ENCODE results near the gene ATP11A.

ATP11A gene

DNA sequence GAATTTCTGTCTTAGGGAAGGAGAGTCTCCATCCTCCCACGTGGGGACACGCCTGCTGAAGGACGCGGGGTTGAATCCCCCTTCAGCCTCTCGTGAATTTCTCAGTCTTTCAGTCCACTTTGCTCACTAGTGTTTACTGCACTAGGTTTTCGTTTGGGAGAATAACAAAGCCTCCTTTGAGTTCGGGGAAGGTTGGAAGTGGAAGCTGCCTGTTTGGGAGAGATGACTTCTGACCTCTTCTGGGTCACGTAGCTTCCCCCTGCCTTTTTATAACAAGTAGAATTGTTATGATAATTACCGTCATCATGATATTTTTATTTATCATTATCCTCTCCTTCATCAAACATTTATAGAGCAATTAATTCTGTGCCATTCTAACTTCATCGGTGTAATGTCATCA lies 60.7 kb downstream of the ATP11A start:
- ATAC-seq (ENCODE audit: insufficient read depth, low read depth) (no peak), DNase-seq (no peak)
- TF ChIP-seq, protein P1, sequence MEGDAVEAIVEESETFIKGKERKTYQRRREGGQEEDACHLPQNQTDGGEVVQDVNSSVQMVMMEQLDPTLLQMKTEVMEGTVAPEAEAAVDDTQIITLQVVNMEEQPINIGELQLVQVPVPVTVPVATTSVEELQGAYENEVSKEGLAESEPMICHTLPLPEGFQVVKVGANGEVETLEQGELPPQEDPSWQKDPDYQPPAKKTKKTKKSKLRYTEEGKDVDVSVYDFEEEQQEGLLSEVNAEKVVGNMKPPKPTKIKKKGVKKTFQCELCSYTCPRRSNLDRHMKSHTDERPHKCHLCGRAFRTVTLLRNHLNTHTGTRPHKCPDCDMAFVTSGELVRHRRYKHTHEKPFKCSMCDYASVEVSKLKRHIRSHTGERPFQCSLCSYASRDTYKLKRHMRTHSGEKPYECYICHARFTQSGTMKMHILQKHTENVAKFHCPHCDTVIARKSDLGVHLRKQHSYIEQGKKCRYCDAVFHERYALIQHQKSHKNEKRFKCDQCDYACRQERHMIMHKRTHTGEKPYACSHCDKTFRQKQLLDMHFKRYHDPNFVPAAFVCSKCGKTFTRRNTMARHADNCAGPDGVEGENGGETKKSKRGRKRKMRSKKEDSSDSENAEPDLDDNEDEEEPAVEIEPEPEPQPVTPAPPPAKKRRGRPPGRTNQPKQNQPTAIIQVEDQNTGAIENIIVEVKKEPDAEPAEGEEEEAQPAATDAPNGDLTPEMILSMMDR (IDR thresholded peaks at IDR 0.05; ENCODE audit: borderline replicate concordance, extremely low read depth, low read length, poor library complexity, severe bottlenecking): no peak
- no peak for TF ChIP-seq EZH2 (IDR thresholded peaks at IDR 0.05; ENCODE audit: borderline replicate concordance, low read depth, low read length, severe bottlenecking)
- Histone ChIP-seq H3K4me1 (ENCODE audit: insufficient read depth, low read length) (peaks cover 35% of the 10 kb centered on the region), H4K20me1 (ENCODE audit: insufficient read depth, low read length) (peaks cover 90% of the 10 kb centered on the region), H2AFZ (ENCODE audit: low read depth, low read length) (no peak overlapping the region), H3K4me3 (ENCODE audit: low read depth in 1 of 2, low read length in 2 of 2) (no peak overlapping the region), H3K27ac (ENCODE audit: low read length) (no peak overlapping the region), H3K27me3 (ENCODE audit: insufficient read depth, low read length, poor library complexity) (no peaks in the 10 kb centered on the region), H3K4me2 (ENCODE audit: insufficient read depth, low read length) (no peak overlapping the region), H3K9ac (ENCODE audit: low read depth, low read length) (no peak overlapping the region), H3K79me2 (ENCODE audit: insufficient read depth, low read length) (peaks cover 62% of the 10 kb centered on the region), H3K9me3 (ENCODE audit: insufficient read depth, low read length, severe bottlenecking) (no peaks in the 10 kb centered on the region), H3K36me3 (ENCODE audit: insufficient read depth, low read length) (peaks cover 9% of the 10 kb centered on the region)

GRCh38 chr13:112751617-112752016 lies 61.8 kb downstream of the ATP11A start:
- Histone ChIP-seq H3K4me1 (ENCODE audit: insufficient read depth, low read length) (peaks cover 35% of the 10 kb centered on the region), H3K36me3 (ENCODE audit: insufficient read depth, low read length) (peaks cover 9% of the 10 kb centered on the region), H3K27ac (ENCODE audit: low read length) (no peak overlapping the region), H3K4me3 (ENCODE audit: low read depth in 1 of 2, low read length in 2 of 2) (no peak overlapping the region), H3K4me2 (ENCODE audit: insufficient read depth, low read length) (no peak overlapping the region), H3K9ac (ENCODE audit: low read depth, low read length) (no peak overlapping the region), H3K27me3 (ENCODE audit: insufficient read depth, low read length, poor library complexity) (no peaks in the 10 kb centered on the region), H4K20me1 (ENCODE audit: insufficient read depth, low read length) (peaks cover 86% of the 10 kb centered on the region), H3K9me3 (ENCODE audit: insufficient read depth, low read length, severe bottlenecking) (no peaks in the 10 kb centered on the region), H3K79me2 (ENCODE audit: insufficient read depth, low read length) (peaks cover 60% of the 10 kb centered on the region), H2AFZ (ENCODE audit: low read depth, low read length) (no peak overlapping the region)
- ATAC-seq (ENCODE audit: insufficient read depth, low read depth): no peak
- TF ChIP-seq EZH2 (IDR thresholded peaks at IDR 0.05; ENCODE audit: borderline replicate concordance, low read depth, low read length, severe bottlenecking): no peak
- TF ChIP-seq, protein P1 (IDR thresholded peaks at IDR 0.05; ENCODE audit: borderline replicate concordance, extremely low read depth, low read length, poor library complexity, severe bottlenecking): no peak
- DNase-seq: no peak

GRCh38 chr13:112752211-112752610 lies 62.4 kb downstream of the ATP11A start:
- H3K9ac ChIP-seq (ENCODE audit: low read depth, low read length): no peak overlapping the region
- no peak overlapping the region for H2AFZ ChIP-seq (ENCODE audit: low read depth, low read length)
- no peaks in the 10 kb centered on the region for H3K27me3 ChIP-seq (ENCODE audit: insufficient read depth, low read length, poor library complexity)
- 0 out of 2 replicates have a peak overlapping the region, but pooled peaks have one; percentile 58 for H3K4me2 ChIP-seq (ENCODE audit: insufficient read depth, low read length)
- TF ChIP-seq, protein P1 (IDR thresholded peaks at IDR 0.05; ENCODE audit: borderline replicate concordance, extremely low read depth, low read length, poor library complexity, severe bottlenecking): no peak
- no peak for TF ChIP-seq EZH2 (IDR thresholded peaks at IDR 0.05; ENCODE audit: borderline replicate concordance, low read depth, low read length, severe bottlenecking)
- no peaks in the 10 kb centered on the region for H3K9me3 ChIP-seq (ENCODE audit: insufficient read depth, low read length, severe bottlenecking)
- H3K4me3 ChIP-seq (ENCODE audit: low read depth in 1 of 2, low read length in 2 of 2): no peak overlapping the region
- peaks cover 58% of the 10 kb centered on the region for H3K79me2 ChIP-seq (ENCODE audit: insufficient read depth, low read length)
- no peak for DNase-seq
- H4K20me1 ChIP-seq (ENCODE audit: insufficient read depth, low read length): peaks cover 86% of the 10 kb centered on the region
- no peak for ATAC-seq (ENCODE audit: insufficient read depth, low read depth)
- no peak overlapping the region for H3K27ac ChIP-seq (ENCODE audit: low read length)
- peaks cover 9% of the 10 kb centered on the region for H3K36me3 ChIP-seq (ENCODE audit: insufficient read depth, low read length)
- H3K4me1 ChIP-seq (ENCODE audit: insufficient read depth, low read length): peaks cover 35% of the 10 kb centered on the region

Data from DND-41 (cell line).